ENCODE data around the gene OVCA2.

OVCA2 gene

DNA sequence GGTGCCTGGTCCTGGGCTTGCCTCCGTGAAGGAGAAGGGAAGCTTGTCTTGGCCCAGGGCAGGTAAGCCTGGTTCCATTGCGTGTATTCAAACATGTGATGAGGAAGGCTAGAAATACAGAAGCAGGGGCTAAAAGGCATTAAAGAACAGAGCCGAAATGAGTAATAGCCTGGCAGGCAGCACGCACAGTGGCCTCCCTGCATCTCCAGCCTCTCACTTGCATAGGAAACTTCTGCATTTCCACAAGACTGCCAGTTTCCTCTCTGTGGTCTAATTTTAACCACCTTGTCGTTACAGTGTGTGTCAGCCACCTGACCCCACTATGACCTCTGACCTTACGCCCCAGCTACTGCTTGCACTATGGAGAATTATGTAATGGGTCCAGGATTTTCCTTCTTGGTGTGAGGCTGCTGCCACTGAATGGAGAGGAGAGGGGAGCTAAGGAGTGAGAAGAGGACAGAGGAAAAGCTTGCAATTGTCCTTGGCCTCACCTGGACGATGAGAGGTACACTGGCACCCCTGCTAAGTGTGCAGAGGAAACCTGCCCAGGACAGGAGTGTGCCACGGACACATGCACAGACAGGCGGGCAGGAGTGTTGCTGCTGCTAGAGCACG is 45.9 kb downstream of the OVCA2 start:
- H3K27ac ChIP-seq (ENCODE audit: low read length) = no peak overlapping the region
- H3K36me3 ChIP-seq (ENCODE audit: insufficient read depth, low read depth, low read length) = no peaks in the 10 kb centered on the region
- peaks cover 13% of the 10 kb centered on the region for H3K4me1 ChIP-seq (ENCODE audit: insufficient read depth, low read length)
- H3K4me3 ChIP-seq (ENCODE audit: low read length) = no peak overlapping the region
- no peaks in the 10 kb centered on the region for H3K9me3 ChIP-seq (ENCODE audit: insufficient read depth, low read depth, low read length)
- no peaks in the 10 kb centered on the region for H3K27me3 ChIP-seq (ENCODE audit: insufficient read depth, low read length)
- no peak overlapping the region for H3K9ac ChIP-seq (ENCODE audit: low read depth, low read length)

DNA sequence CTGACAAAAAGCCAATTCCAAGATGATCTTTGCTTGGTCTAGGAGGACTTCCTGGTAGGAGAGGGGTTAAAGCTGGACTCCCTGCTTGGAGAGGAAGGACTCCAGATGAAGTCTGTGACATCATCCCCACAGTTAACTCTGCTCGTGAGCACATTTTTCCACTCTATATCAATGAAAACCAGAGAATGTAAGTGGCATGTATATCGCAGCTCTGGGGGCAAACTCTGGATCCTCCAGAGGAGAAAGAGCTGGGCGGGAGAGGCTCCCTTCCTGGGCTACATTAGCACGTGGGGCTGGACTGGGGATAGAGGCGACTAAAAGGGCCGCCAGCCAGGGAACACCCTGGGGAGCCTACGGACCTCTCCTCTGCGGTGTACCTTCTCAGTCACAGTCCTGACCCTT is 47.2 kb downstream of the OVCA2 start:
- H3K9ac ChIP-seq (ENCODE audit: low read depth, low read length) = no peak overlapping the region
- H3K4me3 ChIP-seq (ENCODE audit: low read length) = no peak overlapping the region
- H3K4me1 ChIP-seq (ENCODE audit: insufficient read depth, low read length) = peaks cover 13% of the 10 kb centered on the region
- no peak overlapping the region for H3K27ac ChIP-seq (ENCODE audit: low read length)
- H3K9me3 ChIP-seq (ENCODE audit: insufficient read depth, low read depth, low read length) = no peaks in the 10 kb centered on the region
- no peaks in the 10 kb centered on the region for H3K27me3 ChIP-seq (ENCODE audit: insufficient read depth, low read length)
- H3K36me3 ChIP-seq (ENCODE audit: insufficient read depth, low read depth, low read length) = no peaks in the 10 kb centered on the region

DNA sequence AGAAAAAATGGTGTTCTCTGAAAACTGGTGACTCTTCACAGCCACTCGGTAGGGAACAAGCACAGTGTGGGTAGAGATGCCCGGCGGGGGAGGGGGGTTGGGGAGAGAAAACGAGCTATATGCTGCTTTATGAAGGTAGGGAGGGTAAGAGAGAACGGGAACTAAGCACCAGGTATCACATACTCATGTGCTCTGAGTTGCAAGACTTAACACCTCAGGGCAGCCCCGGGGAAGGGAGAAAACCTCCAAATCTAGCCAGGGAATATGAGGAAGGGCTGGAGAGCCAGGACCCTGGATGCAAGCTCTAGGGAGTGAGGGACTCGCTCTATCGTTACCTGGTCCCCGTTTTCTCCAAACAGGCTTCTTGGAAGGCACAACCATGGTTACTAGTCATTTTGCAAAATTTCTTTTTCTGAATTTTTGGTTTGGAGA is 48.4 kb downstream of the OVCA2 start:
- no peak overlapping the region for H3K4me3 ChIP-seq (ENCODE audit: low read length)
- H3K9ac ChIP-seq (ENCODE audit: low read depth, low read length) = peak overlapping the region; percentile 38; the same call in 1 of the 2 replicates
- H3K27me3 ChIP-seq (ENCODE audit: insufficient read depth, low read length) = no peaks in the 10 kb centered on the region
- peaks cover 13% of the 10 kb centered on the region for H3K4me1 ChIP-seq (ENCODE audit: insufficient read depth, low read length)
- H3K9me3 ChIP-seq (ENCODE audit: insufficient read depth, low read depth, low read length) = no peaks in the 10 kb centered on the region
- H3K36me3 ChIP-seq (ENCODE audit: insufficient read depth, low read depth, low read length) = no peaks in the 10 kb centered on the region
- H3K27ac ChIP-seq (ENCODE audit: low read length) = no peak overlapping the region

DNA sequence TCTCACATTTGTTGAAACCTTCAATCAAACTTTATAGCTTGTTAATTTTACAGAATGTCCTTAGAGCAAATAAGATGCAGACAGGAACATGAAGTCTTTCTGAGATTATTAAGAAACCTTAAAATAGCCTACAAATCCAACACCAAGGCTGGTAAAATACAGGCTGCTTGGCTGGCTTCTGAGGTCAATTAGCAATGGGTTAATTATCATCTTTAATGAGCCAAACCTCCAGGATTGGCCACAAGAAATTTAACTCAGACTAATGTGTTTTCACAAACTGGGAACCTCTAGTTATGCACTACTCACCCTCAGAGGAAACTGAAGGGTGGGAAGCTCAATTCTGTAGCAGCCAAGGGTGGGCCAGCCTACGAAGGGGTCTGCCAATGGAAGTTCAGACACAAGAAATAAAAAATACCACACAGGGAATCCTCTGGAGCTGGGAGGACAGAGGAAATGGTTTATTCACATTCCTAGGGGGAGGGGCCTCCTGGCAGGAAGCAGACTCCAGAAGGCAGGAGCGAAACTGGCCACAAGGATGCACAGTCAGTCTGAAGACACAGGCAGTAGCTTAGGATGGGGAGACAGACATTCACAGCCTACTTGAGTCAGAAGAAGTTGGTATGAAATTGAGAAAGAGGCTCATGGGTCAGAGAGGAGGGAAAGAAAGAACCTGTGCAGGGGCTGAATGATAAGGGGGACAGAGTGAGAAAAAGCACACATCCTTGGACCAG is 49.1 kb downstream of the OVCA2 start:
- Histone ChIP-seq H3K36me3 (ENCODE audit: insufficient read depth, low read depth, low read length) (no peaks in the 10 kb centered on the region), H3K9me3 (ENCODE audit: insufficient read depth, low read depth, low read length) (no peaks in the 10 kb centered on the region), H3K27me3 (ENCODE audit: insufficient read depth, low read length) (no peaks in the 10 kb centered on the region), H3K27ac (ENCODE audit: low read length) (peak overlapping the region; percentile 9), H3K9ac (ENCODE audit: low read depth, low read length) (peak overlapping the region; percentile 38; the same call in 1 of the 2 replicates), H3K4me3 (ENCODE audit: low read length) (no peak overlapping the region; the same call in 1 of the 2 replicates), H3K4me1 (ENCODE audit: insufficient read depth, low read length) (peaks cover 13% of the 10 kb centered on the region)

- Histone ChIP-seq H3K27me3 (ENCODE audit: insufficient read depth, low read length) (no peaks in the 10 kb centered on the region), H3K9me3 (ENCODE audit: insufficient read depth, low read depth, low read length) (no peaks in the 10 kb centered on the region), H3K36me3 (ENCODE audit: insufficient read depth, low read depth, low read length) (no peaks in the 10 kb centered on the region), H3K9ac (ENCODE audit: low read depth, low read length) (no peak overlapping the region), H3K27ac (ENCODE audit: low read length) (no peak overlapping the region), H3K4me3 (ENCODE audit: low read length) (no peak overlapping the region), H3K4me1 (ENCODE audit: insufficient read depth, low read length) (peaks cover 13% of the 10 kb centered on the region)
Observed at GRCh38 chr17:2092253-2092652, 50.4 kb downstream of the OVCA2 start.

All from iPS-20b (cell line).